Epithelial cell of proximal tubule (primary cell): ENCODE measurements around the gene HMOX1. TPM values are rescaled to one million over a fixed set of nuclear protein-coding genes. Genes with fewer than 3 reads are reported as not detected.

ENCODE experiments used
- DNase-seq: peaks from one replicate; pipeline ENCODE4 v3.0.0-alpha.2; 2011; ENCODE audit warnings: low read depth
- H3K4me3 ChIP-seq: 2 replicates; pipeline ENCODE4 v1.5.1; 2011; ENCODE audit warnings: low read depth, mild to moderate bottlenecking, low read length
- total RNA-seq: library from RNA; depleted of rRNA; stranded (reverse); fragments of >200 nt; gene quantifications from 2 replicates; pipeline ENCODE4 v1.2.3, GENCODE V29; 2015
- TF ChIP-seq, protein P1 (sequence below): conservative IDR thresholded peaks from 2 replicates; pipeline ENCODE4 v1.5.1; 2012; ENCODE audit warnings: low read depth, mild to moderate bottlenecking, low read length

HMOX1 gene
- total RNA-seq, 1 donor from 2014 or later, result 21.8 TPM

DNA sequence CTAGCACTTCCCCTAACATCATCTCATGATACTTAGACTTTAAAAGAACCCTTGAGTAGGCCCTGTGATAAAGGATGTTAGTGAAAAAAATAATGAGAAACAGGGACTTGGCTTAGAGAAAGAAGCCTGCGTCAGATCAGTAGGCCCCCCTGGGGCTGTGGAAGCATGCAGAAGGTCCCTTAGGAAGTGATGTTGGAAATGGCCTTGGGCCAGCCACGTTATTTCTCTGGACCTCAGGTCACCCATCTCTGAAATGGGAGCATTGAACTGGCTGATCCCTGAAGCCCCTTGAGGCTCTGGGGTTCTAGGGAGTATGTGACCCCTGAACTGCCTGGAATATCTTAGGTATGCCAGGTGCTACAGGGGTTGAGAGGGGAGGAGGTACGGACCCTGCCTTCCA, 59.2 kb downstream of the HMOX1 start:
- no peak overlapping the region for H3K4me3 ChIP-seq
- no peak for DNase-seq
- TF ChIP-seq, protein P1, sequence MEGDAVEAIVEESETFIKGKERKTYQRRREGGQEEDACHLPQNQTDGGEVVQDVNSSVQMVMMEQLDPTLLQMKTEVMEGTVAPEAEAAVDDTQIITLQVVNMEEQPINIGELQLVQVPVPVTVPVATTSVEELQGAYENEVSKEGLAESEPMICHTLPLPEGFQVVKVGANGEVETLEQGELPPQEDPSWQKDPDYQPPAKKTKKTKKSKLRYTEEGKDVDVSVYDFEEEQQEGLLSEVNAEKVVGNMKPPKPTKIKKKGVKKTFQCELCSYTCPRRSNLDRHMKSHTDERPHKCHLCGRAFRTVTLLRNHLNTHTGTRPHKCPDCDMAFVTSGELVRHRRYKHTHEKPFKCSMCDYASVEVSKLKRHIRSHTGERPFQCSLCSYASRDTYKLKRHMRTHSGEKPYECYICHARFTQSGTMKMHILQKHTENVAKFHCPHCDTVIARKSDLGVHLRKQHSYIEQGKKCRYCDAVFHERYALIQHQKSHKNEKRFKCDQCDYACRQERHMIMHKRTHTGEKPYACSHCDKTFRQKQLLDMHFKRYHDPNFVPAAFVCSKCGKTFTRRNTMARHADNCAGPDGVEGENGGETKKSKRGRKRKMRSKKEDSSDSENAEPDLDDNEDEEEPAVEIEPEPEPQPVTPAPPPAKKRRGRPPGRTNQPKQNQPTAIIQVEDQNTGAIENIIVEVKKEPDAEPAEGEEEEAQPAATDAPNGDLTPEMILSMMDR, result no peak

DNA sequence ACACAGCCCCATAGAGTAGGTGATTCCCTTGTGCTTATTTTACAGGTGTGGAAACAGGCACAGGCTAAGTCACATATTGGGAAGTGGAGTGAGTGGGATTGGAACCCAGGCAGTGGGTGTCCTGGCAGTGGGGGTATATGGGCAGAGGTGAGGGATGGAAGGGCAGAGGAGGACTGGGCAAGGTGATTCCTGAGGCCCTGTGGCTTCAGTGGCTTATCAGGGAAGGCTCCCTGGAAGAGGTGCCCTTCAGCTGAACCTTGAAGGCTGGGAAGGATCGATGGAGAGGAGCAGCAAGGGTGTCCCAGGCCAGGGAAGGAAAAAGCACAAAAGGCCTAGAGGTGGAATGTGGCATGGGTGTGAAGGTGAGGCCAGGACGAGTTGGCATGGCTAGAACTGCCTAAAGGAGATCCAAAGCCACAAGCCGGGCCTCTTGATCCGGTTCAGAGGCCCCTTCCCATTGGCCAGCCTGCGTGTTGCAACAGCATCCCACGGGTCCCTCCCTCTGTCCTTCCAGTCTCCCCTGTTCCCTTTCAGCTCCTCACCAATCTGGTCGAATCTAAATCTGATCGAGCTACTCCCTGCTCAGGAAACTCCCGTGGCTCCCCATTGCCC, 60.7 kb downstream of the HMOX1 start:
- no peak overlapping the region for H3K4me3 ChIP-seq
- no peak for DNase-seq
- TF ChIP-seq, protein P1, result no peak

- no peak overlapping the region for H3K4me3 ChIP-seq
- DNase-seq, result no peak
- TF ChIP-seq, protein P1, result no peak
Measured at GRCh38 chr22:35442471-35442870, 61.6 kb downstream of the HMOX1 start.

- no peak overlapping the region for H3K4me3 ChIP-seq
- TF ChIP-seq, protein P1, result no peak
- DNase-seq, result no peak
Measured at GRCh38 chr22:35443338-35443737, 62.4 kb downstream of the HMOX1 start.

Other genes starting within 250 kb of the HMOX1 start
- 22.4 and 24.7 TPM in 2 replicates for gene HMGXB4, start 123.6 kb upstream of the HMOX1 start, total RNA-seq
- gene TOM1, start 81.2 kb upstream of the HMOX1 start, total RNA-seq, result 17.2 and 24.0 TPM in 2 replicates
- 87.6 and 157 TPM in 2 replicates for gene MCM5, start 19.0 kb downstream of the HMOX1 start, total RNA-seq
- 0.07 and 0.12 TPM in 2 replicates for gene RASD2, start 159.7 kb downstream of the HMOX1 start, total RNA-seq
- gene MB, start 236.2 kb downstream of the HMOX1 start, total RNA-seq, result not detected in 2 replicates